Dermis microvascular lymphatic vessel endothelial cell (primary cell): ENCODE measurements around the gene HOXA1. TPM values are rescaled to one million over a fixed set of nuclear protein-coding genes. Genes with fewer than 3 reads are reported as not detected.

Experiments
- DNase-seq, 2 donors: peaks; one replicate each; pipeline versions ENCODE4 v3.0.0 to v3.0.0-alpha.2; 2010; ENCODE audit warnings: low read depth in 2 of 2
- total RNA-seq: library from RNA; depleted of rRNA; stranded (reverse); fragments of >200 nt; gene quantifications from 2 replicates; pipeline ENCODE4 v1.2.1, GENCODE V29; 2014

The HOXA1 gene
- total RNA-seq, 1 donor from 2014 or later, result 0.51 TPM

DNA sequence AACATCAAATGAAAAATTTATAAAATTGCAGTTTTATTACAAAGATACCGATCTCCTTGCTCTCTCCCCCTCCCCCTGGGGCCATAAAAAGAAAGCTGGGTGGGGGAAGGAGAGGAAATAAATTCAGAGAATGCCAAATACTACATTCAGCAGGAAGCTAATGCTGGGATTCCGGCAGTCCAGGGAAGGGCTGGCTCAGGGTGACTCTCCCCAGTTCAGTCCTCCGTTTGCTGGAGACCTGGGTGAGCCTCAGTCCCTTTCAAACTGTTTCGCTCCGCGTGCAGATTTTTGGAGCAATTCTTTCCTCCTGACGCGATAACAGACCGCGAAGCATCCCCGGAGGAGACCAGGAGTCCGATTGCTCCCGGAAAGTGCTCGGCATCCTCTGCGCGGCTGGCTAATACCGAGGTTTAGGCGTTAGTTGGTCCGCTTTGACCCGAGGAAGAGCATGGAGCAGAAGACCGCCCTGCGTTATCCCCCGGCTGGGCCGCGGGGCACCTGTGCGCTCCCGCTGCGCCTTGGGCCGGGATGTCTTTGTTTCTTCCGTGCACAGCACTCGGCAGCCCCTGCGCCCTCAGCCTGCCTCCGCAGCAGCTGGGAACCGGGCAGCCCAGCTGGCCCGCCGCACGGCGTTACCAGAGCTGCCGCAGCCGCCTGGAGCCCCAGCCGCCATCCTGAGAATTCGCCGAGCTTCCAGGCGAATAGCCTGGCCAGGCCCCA is 10.5 kb upstream of the HOXA1 start:
- peak in 1 of 2 donors; percentile 64 for DNase-seq

GRCh38 chr7:27105301-27106031 is 9.7 kb upstream of the HOXA1 start:
- DNase-seq, result no peak

DNA sequence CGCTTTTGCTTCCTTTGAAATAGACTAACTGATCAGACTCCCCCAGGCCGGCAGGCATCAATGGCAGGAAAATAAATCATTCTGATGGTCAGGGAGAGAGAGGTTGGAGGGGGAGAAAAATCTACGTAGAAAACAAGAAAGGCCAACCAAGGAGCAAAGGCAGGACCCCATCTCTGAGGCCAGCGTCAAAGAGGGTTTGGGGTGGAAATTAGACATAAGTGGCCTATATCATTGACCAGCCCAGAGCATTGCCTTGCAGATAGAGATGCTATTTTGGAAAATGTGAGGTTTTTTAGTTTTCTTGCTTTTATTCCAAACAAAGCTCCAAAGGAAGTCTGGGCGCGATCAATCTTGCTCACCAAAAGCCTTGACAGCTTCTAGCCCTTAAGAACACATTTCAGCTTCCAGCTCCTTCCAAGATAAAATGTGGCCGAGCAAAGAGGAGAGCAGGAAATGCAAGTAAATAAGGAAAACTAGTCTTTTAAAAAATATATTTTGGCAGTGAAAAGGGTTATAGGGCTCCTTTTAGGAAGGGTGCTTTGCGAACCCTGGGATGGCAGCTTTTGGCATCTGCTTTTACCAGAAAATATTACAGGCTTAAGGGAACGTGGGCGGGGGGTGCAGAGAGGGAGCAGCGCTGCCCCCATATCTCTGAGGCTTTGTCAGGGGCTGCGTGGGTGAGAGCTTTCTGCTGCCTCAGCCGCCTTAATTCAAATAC is 8.7 kb upstream of the HOXA1 start:
- DNase-seq, result no peak

DNA sequence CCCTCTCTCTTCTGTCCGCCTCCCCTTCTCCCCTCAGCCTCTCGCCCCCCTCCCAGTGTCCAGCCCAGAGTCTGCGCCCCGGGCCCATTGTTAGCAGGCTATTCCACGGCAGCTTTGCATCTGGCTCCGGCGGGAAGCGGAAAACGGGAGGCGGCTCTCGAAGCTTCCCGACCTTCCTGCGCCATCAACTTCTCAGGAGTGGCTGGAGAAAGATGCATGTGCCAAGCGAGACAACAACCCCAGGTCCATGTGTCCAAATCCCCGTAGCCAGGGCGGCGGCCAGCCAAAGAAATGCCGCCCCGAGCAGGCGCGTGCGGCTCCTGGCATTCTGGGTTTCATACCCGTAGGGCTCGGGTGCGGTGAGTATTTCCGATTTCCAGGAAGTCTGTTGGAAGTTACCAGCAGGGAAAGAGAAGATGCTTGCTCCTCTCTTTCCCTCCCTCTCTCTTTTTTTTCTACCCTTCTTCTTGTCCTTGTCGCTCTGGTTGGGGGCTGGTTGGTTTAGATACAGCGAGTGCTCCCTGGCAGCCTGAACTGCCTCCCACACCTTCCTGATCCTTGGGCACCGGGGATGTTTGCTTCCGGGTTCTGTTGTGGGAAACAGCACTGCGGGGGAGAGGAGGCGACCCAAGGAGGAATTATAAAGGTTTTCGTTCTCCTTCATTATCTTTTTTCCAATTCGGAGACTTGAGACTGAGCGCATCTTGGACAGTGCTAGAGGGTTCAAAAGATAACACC is 7.9 kb upstream of the HOXA1 start:
- DNase-seq, result no peak

- peak in 1 of 2 donors; percentile 71 for DNase-seq
These were observed 7.0 kb upstream of the HOXA1 start, which contains the start of gene HOXA2 for GRCh38 chr7:27102581-27103442. Gene HOXA2, minus strand, starts transcription at chr7:27102683. Its CDS starts 183 bp downstream, at chr7:27102500.

DNA sequence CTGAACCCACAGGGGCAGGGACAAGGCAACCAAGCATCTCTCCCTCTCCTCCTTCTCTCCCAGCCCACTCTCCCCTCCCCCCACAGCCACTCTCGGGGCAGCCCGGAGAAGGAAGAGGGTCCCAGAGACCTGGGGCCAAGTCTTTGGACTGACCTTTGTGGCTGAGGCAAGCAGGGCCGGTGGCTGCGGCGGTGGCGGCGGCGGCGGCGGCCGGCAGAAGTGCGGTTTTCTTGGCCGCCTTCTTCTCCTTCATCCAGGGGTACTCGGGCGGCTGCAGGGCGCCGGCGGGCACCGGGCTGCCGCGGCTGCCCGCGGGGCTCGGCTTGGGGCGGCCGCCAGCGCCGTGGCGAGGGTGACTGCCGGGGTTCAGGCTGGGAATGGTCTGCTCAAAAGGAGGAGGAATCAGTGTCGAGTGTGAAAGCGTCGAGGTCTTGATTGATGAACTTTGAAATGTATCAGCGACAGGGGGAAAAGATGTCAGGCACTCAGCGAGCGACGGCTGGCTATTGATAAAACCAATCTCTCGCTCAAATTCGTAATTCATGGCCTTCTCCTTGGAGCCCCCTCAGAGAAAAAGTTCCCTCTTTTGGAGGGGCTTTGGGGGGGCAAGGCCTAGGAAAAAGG is 6.3 kb upstream of the HOXA1 start:
- no peak for DNase-seq

DNA sequence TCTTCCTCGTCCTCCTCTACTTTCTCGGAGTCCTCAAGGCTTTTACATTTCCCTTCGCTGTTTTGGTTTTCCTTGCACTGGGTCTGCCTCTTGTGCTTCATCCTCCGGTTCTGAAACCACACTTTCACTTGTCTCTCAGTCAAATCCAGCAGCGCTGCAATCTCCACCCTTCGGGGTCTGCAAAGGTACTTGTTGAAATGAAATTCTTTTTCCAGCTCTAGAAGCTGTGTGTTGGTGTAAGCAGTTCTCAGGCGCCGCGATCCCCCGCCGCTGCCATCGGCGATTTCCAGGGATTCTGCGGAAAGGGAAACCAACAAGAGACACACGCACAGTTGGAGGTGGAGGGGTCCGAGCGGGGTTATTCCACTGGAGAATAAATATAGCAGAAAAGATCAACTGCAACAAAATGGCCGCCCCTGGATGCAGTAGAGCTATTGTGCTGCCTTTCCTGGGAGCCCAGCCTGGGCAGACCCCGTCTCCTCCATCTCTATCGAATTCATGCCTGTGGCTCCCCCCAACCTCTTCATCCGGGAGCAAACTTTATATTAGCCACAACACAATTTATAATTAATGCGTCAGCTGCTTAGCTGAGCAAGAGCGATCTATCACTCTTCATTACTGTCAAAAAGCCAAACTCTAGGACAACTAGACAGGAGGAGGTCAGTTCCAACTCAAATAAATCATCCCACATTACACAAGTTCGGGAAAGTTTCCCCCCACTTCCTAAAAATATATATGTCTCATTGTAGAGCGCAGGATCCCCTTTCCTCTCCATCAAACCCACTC is 5.6 kb upstream of the HOXA1 start:
- DNase-seq, result no peak

DNA sequence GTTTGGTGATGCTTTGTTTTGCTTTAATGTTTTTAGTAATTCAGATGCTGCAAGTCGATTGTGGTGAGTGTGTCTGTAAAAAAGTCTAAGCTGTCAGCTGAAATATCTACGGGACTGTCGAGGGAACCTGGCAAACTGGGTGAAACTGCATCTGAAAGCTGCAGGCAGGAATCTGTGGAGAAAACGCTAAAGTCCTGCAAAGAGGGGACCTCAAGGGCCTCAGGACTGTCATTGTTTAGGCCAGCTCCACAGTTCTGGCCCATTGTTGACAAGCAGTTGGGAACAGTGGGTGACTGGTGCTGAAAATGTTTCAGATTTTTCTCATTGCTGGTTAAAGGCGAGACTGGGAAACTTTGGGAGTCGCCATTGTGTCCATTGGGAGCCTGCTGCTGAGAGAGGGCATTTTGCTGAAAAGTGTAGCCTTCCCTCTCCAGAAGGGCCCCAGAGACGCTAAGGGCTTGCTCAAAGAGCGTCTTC is 4.9 kb upstream of the HOXA1 start:
- DNase-seq, result no peak

GRCh38 chr7:27099453-27100370 is 3.9 kb upstream of the HOXA1 start:
- DNase-seq, result no peak

DNA sequence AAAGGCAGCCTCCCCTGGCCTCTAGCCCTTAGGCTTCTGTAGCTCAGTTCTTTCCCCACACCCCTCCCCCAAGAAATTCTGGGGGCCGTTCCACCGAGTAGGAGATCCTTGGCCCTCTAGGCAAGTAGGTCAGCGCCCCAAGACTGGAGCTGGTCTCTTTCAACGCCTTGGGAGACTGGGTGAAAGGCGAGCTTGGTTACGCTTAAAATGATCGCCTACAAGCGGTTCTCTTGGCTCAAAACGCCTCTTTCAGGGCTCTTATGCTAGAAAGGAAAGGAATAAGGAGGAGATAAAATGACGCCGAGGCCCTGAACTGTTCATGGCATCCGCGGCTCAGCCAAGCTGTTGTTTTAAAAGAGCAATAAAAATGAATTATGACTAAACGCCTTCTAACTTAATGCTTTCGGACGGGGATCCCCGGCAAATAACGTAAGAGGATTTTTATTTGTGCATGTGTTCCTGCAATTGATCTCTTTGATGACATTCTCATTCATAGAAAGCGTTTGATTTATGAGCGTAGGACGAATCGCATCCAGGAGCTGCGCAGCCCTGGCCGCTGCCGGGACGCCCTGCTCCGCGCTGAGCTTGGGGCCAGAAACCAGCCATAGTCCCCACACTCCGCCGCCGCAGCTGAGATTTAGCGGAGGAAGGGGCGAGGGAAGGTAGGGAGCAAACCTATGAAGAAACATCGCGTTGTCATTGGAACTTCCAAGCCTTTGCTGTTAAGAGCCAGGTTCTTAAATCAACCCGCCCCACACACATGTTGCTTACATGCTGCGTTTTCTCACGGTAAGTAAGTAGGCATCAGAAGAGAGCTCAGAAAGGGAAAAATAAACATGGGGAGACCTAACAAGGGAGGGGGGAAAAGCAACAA is 3.0 kb upstream of the HOXA1 start:
- DNase-seq, result peak in 1 of 2 donors; percentile 70

- DNase-seq, result no peak
These were observed 2.1 kb upstream of the HOXA1 start for GRCh38 chr7:27097686-27098577.

DNA sequence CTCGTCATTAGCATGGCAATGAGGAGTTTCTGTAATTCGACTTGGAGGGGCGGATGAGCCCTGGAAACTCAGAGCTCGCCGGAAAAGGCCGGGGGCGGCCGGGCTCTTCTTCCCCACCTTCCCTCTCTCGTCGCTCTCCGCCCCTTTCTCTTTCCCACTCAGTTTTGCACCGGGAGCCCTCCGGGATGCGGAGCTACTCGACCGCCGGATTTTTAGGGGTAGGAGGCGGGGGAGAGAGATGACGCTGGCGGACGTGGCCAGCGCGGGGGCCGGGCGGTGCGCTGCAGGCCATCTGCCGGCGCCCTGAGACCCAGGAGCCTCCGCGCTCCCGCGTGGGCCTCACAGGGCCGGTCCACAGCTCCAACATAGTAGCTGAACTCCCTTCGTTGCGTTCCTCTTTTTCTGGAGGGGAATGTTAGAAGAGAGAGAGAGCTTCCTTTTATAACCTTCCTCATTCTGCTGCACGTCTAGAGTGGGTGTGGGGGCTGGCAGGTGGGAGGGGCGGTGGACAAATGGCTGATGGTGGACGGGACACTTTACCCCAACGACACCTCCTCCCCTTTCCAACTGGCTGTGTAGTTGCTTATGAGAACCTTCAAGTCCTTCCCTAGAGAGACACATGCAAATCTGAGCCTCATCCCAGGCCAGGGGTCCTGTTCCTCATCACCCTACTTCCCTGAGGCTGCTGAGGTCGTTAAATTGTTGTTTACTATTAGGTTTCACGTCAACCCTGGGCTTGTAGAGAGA is 1.1 kb upstream of the HOXA1 start:
- DNase-seq, result peak in 1 of 2 donors; percentile 65

- no peak for DNase-seq
These were observed 527 bp downstream of the HOXA1 start for GRCh38 chr7:27095050-27095896.

- no peak for DNase-seq
These were observed 1.3 kb downstream of the HOXA1 start for GRCh38 chr7:27094304-27095049.
